Stomach (tissue), 4 donors: ENCODE results near the gene ESPNL.

Source experiments
- EP300 ChIP-seq: sonication (generic); formaldehyde crosslinking; IDR thresholded peaks from one replicate; pipeline ENCODE4 v1.6.1; 2017; ENCODE audit warnings: antibody characterized with exemption
- POLR2A ChIP-seq, 4 donors: fragments of 450-650 bp; IDR thresholded peaks; one replicate each; pipeline ENCODE4 v1.6.1; 2016; ENCODE audit warnings: antibody characterized with exemption in 4 of 4, control low read depth in 2 of 4, mild to moderate bottlenecking in 1 of 4, moderate library complexity in 1 of 4
- POLR2AphosphoS5 ChIP-seq, 3 donors: sonication (generic); formaldehyde crosslinking; IDR thresholded peaks; one replicate each; pipeline ENCODE4 v1.6.1; 2016; ENCODE audit warnings: antibody characterized with exemption in 3 of 3
- TF ChIP-seq, protein P1 (sequence below), 7 experiments: fragments of 450-650 bp in 4 of 7; fragments of 200-600 bp in 3 of 7; sonication (generic) in 3 of 7; IDR thresholded peaks; one replicate each; pipeline ENCODE4 v1.5.1; 2016 to 2019; ENCODE audit warnings: antibody characterized with exemption in 7 of 7, control low read depth in 2 of 7, mild to moderate bottlenecking in 1 of 7

DNA sequence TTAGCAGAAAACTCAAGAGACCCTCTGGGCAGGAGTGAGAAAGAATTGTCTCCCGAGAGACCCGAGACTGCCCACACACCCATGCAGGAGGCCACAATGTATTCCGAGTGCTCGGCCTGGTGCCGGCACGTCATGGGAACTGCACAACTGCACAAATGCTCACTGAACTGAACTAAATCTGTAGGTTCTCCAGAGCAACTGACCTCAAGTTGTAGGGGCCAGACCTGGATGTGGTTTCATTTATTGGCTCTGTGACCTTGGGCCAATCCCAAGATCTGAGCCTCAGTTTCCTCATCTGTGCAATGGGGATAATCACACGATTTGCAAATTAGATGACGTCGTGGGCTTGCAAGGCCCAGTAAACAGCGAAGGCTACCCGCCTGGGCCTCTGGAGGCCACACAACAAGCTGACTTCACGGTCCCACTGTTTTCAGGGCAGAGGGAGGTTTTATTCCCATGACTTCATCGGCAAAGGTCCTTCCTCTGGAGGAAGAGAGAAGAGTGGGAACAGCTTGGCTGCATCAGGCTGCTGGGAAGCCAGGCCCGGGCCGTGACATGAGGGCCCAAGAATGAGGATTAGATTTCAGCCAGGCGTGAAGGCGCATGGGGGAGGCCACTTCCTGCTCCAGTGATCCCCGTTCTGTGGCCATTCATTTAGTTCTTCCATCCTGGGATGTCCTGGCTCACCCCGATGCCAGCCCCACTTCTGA, 55.1 kb downstream of the ESPNL start:
- TF ChIP-seq EP300 (no peak), POLR2A (IDR thresholded peaks at IDR 0.05) (no peak), POLR2AphosphoS5 (IDR thresholded peaks at IDR 0.05) (peak in 1 of 3 donors; percentile 63)
- TF ChIP-seq, protein P1, sequence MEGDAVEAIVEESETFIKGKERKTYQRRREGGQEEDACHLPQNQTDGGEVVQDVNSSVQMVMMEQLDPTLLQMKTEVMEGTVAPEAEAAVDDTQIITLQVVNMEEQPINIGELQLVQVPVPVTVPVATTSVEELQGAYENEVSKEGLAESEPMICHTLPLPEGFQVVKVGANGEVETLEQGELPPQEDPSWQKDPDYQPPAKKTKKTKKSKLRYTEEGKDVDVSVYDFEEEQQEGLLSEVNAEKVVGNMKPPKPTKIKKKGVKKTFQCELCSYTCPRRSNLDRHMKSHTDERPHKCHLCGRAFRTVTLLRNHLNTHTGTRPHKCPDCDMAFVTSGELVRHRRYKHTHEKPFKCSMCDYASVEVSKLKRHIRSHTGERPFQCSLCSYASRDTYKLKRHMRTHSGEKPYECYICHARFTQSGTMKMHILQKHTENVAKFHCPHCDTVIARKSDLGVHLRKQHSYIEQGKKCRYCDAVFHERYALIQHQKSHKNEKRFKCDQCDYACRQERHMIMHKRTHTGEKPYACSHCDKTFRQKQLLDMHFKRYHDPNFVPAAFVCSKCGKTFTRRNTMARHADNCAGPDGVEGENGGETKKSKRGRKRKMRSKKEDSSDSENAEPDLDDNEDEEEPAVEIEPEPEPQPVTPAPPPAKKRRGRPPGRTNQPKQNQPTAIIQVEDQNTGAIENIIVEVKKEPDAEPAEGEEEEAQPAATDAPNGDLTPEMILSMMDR (IDR thresholded peaks at IDR 0.05), result no peak
